Measurements from ENCODE around the gene DOCK6. TPM values are rescaled to one million over a fixed set of nuclear protein-coding genes. Genes with fewer than 3 reads are reported as not detected.

The DOCK6 gene
- total and polyA plus RNA-seq, 10 of the 15 experiments (the other 5 are each of a cell fraction or from before 2014, with no cell fraction given): 0.76 to 24.8 (median 4.7) TPM

DNA sequence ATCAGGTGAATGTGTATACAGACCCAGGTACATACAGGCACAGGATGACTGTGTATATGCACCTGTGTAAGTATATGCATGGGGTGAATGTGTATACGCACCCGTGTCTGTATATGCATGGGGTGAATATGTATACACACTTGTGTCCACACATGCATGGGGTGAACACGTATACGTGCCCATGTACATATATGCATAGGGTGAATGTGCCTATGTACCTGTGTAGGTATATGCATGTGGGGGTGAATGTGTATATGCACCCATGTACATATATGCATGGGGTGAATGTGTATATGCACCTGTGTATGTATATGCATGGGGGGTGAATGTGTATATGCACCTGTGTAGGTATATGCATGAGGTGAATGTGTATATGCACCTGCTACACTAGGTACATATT lies 29.8 kb downstream of the DOCK6 start:
- intact Hi-C loops (cut with micrococcal nuclease; ENCODE audit: unreplicated experiment): no loop called here
- Histone ChIP-seq H4K20me1 (ENCODE audit: control insufficient read depth, insufficient read depth) (no peaks in the 10 kb centered on the region; the same call in 1 of the 2 replicates), H3K4me2 (ENCODE audit: control insufficient read depth, insufficient read depth) (no peak overlapping the region), H3K27ac (ENCODE audit: control insufficient read depth, insufficient read depth) (no peak overlapping the region), H2AFZ (ENCODE audit: control insufficient read depth, low read depth, low read length) (no peak overlapping the region), H3K4me3 (no peak overlapping the region), H3K36me3 (ENCODE audit: control insufficient read depth in 2 of 2, insufficient read depth in 2 of 2, low read length in 1 of 2) (no peaks in the 10 kb centered on the region), H3K9me3 (replicated peaks; ENCODE audit: control insufficient read depth, insufficient read depth, low read length) (no peaks in the 10 kb centered on the region), H3K4me1 (ENCODE audit: control insufficient read depth, insufficient read depth, low read length) (no peaks in the 10 kb centered on the region; the same call in 1 of the 2 replicates), H3K79me2 (ENCODE audit: control insufficient read depth, insufficient read depth, low read length) (no peaks in the 10 kb centered on the region), H3K9ac (ENCODE audit: control insufficient read depth, insufficient read depth, low read length) (no peak overlapping the region), H3K27me3 (replicated peaks in 1 of 2; ENCODE audit: control insufficient read depth in 2 of 2, insufficient read depth in 2 of 2, low read length in 1 of 2) (no peaks in the 10 kb centered on the region)
- ATAC-seq (no peak), DNase-seq (ENCODE audit: low read depth, low spot score) (no peak), FAIRE-seq (no peak)
- ChIA-PET POLR2A (no interaction called here), CTCF (interaction anchor here (0.6 kb wide), 1 partner anchor 304 kb away, joined by 5 read pairs; no protein-coding TSS in a partner anchor), SMC1A (ENCODE audit: uncharacterized antibody, unreplicated experiment) (no interaction called here), RAD21 (ENCODE audit: unreplicated experiment) (no interaction called here)
- in situ Hi-C loops (cut with MboI): no loop called here
- no TSS peak for BruUV-seq (replicated peaks)
- TF ChIP-seq MAX (IDR thresholded peaks at IDR 0.05; ENCODE audit: low read depth, low read length): no peak
- TF ChIP-seq POLR2A (IDR thresholded peaks at IDR 0.05; ENCODE audit: low read depth, low read length): no peak
- no peak for TF ChIP-seq LARP7 (IDR thresholded peaks at IDR 0.05)
- no peak for TF ChIP-seq SPI1 (IDR thresholded peaks at IDR 0.05; ENCODE audit: borderline replicate concordance, insufficient read depth, low read depth, low read length)
- 94% methylated on average over 4 of the region's 4 CpGs for WGBS (ENCODE audit: insufficient coverage, insufficient replicate concordance, low lambda C conversion rate, missing lambda C conversion rate)

GRCh38 chr19:11230621-11231386 lies 31.5 kb downstream of the DOCK6 start:
- intact Hi-C loops (cut with micrococcal nuclease; ENCODE audit: unreplicated experiment) (no loop called here), in situ Hi-C loops (cut with MboI) (no loop called here)
- BruUV-seq (replicated peaks): no TSS peak
- TF ChIP-seq SPI1 (IDR thresholded peaks at IDR 0.05; ENCODE audit: borderline replicate concordance, insufficient read depth, low read depth, low read length) (no peak), GABPA (IDR thresholded peaks at IDR 0.05; ENCODE audit: low read depth) (no peak), E2F8 (IDR thresholded peaks at IDR 0.05; ENCODE audit: low read depth, partially characterized antibody) (no peak), NBN (IDR thresholded peaks at IDR 0.05) (no peak), CHD4 (IDR thresholded peaks at IDR 0.05) (no peak), CBFB (IDR thresholded peaks at IDR 0.05; ENCODE audit: low read depth) (no peak), ZSCAN29 (IDR thresholded peaks at IDR 0.05) (no peak)
- TF ChIP-seq, protein P1, sequence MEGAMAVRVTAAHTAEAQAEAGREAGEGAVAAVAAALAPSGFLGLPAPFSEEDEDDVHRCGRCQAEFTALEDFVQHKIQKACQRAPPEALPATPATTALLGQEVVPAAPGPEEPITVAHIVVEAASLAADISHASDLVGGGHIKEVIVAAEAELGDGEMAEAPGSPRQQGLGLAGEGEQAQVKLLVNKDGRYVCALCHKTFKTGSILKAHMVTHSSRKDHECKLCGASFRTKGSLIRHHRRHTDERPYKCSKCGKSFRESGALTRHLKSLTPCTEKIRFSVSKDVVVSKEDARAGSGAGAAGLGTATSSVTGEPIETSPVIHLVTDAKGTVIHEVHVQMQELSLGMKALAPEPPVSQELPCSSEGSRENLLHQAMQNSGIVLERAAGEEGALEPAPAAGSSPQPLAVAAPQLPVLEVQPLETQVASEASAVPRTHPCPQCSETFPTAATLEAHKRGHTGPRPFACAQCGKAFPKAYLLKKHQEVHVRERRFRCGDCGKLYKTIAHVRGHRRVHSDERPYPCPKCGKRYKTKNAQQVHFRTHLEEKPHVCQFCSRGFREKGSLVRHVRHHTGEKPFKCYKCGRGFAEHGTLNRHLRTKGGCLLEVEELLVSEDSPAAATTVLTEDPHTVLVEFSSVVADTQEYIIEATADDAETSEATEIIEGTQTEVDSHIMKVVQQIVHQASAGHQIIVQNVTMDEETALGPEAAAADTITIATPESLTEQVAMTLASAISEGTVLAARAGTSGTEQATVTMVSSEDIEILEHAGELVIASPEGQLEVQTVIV (IDR thresholded peaks at IDR 0.05; ENCODE audit: borderline replicate concordance, partially characterized antibody): no peak

More at GRCh38 chr19:11230621-11231386, 31.5 kb downstream of the DOCK6 start:
- Histone ChIP-seq H3K79me2 (ENCODE audit: control insufficient read depth, insufficient read depth, low read length) (no peaks in the 10 kb centered on the region), H3K27ac (ENCODE audit: control insufficient read depth, insufficient read depth) (no peak overlapping the region), H3K27me3 (replicated peaks in 1 of 2; ENCODE audit: control insufficient read depth in 2 of 2, insufficient read depth in 2 of 2, low read length in 1 of 2) (no peaks in the 10 kb centered on the region), H3K4me2 (ENCODE audit: control insufficient read depth, insufficient read depth) (no peak overlapping the region), H3K9me3 (replicated peaks; ENCODE audit: control insufficient read depth, insufficient read depth, low read length) (no peaks in the 10 kb centered on the region), H3K9ac (ENCODE audit: control insufficient read depth, insufficient read depth, low read length) (no peak overlapping the region), H4K20me1 (ENCODE audit: control insufficient read depth, insufficient read depth) (no peaks in the 10 kb centered on the region; the same call in 1 of the 2 replicates), H3K4me3 (no peak overlapping the region), H3K4me1 (ENCODE audit: control insufficient read depth, insufficient read depth, low read length) (no peaks in the 10 kb centered on the region; the same call in 1 of the 2 replicates), H3K36me3 (ENCODE audit: control insufficient read depth in 2 of 2, insufficient read depth in 2 of 2, low read length in 1 of 2) (no peaks in the 10 kb centered on the region), H2AFZ (ENCODE audit: control insufficient read depth, low read depth, low read length) (no peak overlapping the region)
- SMC1A ChIA-PET (ENCODE audit: uncharacterized antibody, unreplicated experiment): interaction anchor here (0.9 to 1.0 kb wide), 2 partner anchors 16 to 251 kb away, joined by 3 to 4 read pairs; no protein-coding TSS in a partner anchor
- POLR2A ChIA-PET: interaction anchor here (0.5 kb wide), 1 partner anchor 49 kb away, joined by 4 read pairs; no protein-coding TSS in a partner anchor
- ATAC-seq: no peak; the same call in 2 of the 3 replicates
- no peak for DNase-seq (ENCODE audit: low read depth, low spot score)
- 53% methylated on average over 7 of the region's 7 CpGs for WGBS (ENCODE audit: insufficient coverage, insufficient replicate concordance, low lambda C conversion rate, missing lambda C conversion rate)
- FAIRE-seq: no peak
- RAD21 ChIA-PET (ENCODE audit: unreplicated experiment): no interaction called here
- CTCF ChIA-PET: no interaction called here
